ENCODE data around the gene SOCS1.
"Not testable (repeated sequence)": the region's sequence is repeated elsewhere in the genome, so short reads cannot be mapped to it uniquely, and the experiment has no call there.

Gene SOCS1, protein sequence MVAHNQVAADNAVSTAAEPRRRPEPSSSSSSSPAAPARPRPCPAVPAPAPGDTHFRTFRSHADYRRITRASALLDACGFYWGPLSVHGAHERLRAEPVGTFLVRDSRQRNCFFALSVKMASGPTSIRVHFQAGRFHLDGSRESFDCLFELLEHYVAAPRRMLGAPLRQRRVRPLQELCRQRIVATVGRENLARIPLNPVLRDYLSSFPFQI

GRCh38 chr16:11255737-11256660, at the start of gene SOCS1:
TSS of gene SOCS1 (minus strand) at chr16:11256204. CDS start at chr16:11255478, 726 bp downstream.
- peak; percentile 72 for DNase-seq

GRCh38 chr16:11303405-11304138, 47.6 kb upstream of the SOCS1 start:
- DNase-seq, result no peak

GRCh38 chr16:11302977-11303376, 47.0 kb upstream of the SOCS1 start:
- DNase-seq, result no peak

- DNase-seq, result no peak
Observed at GRCh38 chr16:11301645-11302501, 45.9 kb upstream of the SOCS1 start.

- DNase-seq, result no peak
Observed at GRCh38 chr16:11300560-11300892, 44.5 kb upstream of the SOCS1 start.

- DNase-seq, result no peak
Observed at GRCh38 chr16:11299865-11300559, 44.0 kb upstream of the SOCS1 start.

DNA sequence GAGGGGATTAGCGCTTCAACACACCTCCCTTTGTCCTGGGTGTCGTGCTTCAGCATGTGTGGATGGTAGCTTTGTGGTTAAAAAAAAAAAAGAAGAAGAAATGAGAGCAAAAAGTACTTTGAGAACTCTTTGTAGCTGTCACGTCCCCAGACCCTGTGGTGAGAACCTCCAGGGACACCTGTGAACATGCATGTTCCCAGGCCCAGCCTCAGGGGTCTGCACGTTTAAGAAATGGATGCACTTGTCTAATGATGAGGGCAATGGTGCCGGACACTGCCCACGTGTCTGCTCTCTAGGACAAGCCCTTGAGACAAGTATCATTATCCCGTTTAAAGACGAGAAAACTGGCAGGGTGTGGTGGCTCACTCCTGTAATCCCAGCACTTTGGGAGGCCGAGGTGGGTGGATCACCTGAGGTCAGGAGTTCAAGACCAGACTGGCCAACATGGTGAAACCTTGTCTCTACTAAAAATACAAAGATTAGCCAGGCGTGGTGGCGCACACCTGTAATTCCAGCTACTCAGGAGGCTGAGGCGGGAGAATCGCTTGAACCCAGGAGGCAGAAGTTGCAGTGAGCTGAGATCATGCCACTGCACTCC, 43.0 kb upstream of the SOCS1 start:
- DNase-seq, result not testable (repeated sequence)

DNA sequence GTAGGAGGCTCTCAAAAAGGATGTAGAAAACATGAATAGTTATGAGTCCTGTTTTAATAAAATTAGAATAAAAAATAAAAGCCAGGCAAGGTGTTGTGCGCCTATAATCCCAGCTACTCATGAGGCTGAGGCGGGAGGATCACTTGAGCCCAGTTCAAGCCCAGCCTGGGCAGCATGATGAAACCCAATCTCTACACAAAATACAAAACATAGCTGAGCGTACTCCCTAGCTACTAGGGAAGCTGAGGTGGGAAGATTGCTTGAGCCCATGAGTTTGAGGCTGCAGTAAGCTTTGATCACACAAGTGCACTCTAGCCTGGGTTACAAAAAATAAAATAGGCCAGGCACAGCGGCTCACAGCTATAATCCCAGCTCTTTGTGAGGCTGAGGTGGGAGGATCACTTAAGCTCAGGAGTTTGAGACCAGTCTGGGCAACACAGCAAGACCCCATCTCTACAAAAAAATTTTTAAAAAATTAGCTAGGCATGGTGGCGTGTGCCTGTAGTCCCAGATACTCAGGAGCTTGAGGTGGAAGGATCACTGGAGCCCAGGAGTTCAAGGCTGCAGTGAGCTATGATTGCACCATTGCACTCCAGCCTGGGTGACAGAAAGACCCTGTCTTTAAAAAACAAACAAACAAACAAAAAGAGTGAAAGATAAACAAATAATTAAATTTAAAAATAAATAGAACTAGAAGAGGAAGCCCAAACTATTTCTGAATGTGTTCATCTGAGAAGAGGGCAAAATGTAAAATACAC, 42.3 kb upstream of the SOCS1 start:
- DNase-seq, result no peak

DNA sequence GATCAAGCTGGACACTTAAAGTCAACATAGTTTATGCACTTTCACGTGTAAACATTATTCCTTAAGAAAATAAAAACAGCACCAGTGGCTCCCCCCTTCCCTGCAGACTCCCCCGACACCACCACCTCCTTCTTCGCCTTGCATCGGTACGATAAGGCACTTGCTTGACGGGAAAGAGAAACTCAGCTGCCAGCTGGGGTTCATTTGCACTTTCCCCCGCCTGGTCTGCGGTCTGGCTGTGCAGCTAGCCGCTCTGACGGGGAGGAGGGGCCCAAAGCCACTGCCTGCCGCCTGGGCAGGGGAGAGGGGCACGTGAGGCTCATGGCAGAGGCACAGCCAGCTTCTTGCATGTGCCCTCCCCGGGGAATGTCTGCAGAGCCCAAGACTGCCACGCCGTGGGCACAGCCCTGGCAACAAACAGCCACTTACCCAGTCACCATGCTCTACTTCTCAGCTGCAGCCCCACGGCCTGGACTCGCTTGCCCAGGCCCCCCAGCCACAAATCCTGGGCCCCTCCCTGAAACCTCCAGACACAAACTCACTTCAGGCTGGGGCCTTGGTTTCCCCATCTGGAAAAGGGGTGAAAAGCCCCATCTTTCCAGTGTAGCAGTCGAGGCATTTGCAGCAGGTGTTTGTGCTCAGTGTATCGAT, 41.6 kb upstream of the SOCS1 start:
- peak; percentile 70 for DNase-seq

DNA sequence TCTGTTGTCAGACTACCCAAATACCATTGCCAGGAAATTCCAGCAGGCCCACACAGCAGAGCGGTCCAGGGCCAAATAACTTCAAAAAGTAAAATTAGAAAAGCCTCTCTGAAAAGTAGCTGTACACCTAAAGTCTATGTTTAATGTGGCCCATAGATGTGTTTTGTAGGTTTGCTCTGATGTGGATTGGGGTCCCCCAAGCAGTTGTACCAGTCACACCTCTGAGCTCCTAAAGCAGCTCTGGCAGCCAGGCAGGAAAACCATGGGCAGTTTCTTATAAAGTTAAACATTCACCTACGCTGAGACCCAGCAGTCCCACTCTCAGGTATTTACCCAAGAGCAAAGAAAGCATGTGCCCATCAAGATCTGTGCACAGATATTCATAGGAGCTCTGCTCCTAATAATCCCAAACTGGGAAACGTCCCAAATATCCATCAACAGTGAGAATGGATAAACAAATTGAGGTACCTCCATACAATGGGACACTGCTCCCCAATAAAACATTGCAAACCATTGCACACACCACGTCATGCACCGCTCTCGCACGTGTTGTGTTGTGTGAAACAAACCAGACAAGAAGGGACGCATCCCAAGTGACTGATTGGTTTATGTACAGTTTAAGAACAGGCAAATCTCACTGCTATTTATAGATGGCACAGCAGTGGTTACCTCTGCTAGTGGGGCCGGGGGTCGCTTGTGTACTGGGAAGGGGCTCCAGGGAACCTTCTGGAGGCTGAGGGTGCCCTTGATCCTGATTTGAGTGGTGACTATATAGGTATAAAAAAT, 40.9 kb upstream of the SOCS1 start:
- peak; percentile 70 for DNase-seq

DNA sequence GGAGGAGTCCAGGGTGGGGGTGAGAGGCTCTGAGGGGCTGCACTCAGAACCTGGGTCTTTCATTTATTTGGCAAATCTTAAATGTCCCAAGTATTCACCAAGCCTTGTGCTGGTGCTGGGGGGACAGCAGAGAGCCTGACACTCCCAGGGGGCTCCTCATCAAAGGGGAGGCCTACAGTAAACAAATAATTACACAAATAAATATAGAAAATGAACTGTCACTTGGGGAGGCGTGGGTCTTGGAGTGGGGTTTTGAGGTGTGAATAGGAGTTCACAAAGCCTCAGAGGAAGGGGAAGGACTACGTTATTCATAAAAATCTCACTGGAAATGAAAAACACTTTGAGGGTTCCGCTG, 40.3 kb upstream of the SOCS1 start:
- no peak for DNase-seq

DNA sequence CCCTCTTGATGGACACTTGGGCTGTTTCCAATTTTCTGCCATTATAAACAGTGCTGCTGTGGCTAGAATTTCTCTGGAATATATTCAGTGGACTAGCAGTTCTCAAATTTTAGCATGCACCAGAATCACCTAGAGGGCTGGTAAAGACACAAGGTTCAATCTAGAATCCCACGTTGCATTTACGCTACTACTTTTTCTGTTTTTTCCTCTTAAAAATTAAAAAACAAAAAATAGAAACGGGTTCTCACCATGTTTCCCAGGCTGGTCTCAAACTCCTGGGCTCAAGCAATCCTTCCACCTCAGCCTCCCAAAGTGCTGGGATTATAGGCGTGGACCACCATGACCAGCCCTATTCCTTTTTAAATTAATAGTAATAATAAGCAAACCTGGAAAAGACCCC, 39.7 kb upstream of the SOCS1 start:
- no peak for DNase-seq

DNA sequence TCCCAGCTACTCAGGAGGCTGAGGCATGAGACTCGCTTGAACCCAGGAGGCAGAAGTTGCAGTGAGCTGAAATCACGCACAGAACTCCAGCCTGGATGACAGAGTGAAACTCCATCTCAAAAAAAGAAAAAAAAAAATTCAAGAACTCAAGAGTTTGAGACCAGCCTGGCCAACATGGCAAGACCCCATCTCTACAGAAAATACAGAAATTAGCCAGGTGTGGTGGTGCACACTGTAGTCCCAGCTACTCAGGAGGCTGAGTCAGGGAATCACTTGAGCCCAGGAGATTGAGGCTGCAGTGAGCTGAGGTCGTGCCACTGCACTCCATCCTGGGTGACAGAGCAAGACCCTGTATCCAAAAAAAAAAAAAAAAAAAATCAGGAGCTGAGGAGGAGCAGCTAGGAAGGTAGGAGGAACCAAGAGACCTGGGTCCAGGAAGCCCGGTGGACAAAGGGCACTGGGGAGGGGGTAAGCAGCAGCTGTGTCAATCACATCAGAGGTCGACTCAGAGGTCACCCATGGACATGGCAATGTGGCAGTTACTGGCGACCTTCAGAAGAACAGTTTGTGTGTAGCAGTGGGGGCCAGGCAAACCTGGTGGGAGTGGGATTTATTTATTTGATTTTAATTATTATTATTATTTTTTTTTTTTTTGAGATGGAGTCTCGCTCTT, 36.2 kb upstream of the SOCS1 start:
- DNase-seq, result no peak

- no peak for DNase-seq
Observed at GRCh38 chr16:11291091-11291703, 35.2 kb upstream of the SOCS1 start.

- no peak for DNase-seq
Observed at GRCh38 chr16:11290102-11290893, 34.3 kb upstream of the SOCS1 start.

DNA sequence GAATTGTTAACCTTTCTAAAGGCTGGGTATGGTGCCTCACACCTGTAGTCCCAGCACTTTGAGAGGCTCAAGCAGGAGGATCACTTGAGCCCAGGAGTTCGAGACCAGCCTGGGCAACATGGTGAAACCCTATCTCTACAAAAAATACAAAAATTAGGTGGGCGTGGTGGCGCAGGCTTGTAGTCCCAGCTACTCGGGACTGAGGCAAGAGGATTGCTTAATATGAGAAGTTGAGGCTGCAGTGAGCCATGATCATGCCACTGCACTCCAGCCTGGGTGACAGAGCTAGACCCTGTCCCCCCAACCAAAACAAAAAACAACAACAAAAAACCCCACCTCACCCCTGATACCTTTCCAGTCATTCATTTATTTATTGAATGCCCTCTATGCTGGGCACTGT, 33.7 kb upstream of the SOCS1 start:
- not testable (repeated sequence) for DNase-seq

GRCh38 chr16:11289202-11289601, 33.2 kb upstream of the SOCS1 start:
- no peak for DNase-seq

- DNase-seq, result no peak
Observed at GRCh38 chr16:11285842-11286241, 29.8 kb upstream of the SOCS1 start.
